Thoracic aorta (tissue), 2 donors: ENCODE results near the gene SULT2A1. TPM values are rescaled to one million over a fixed set of nuclear protein-coding genes. Genes with fewer than 3 reads are reported as not detected.

Experiments used
- ATAC-seq: fragments of 150-250 bp; one replicate; pipeline ENCODE4 v1.8.0; 2017; ENCODE audit warnings: low read depth; ENCODE audit not compliant: insufficient number of reproducible peaks, low FRiP score
- DNase-seq: peaks from one replicate; pipeline ENCODE4 v3.0.0-alpha.2; 2020; ENCODE audit warnings: low spot score
- H3K27ac ChIP-seq, 2 donors: fragments of 200-600 bp; sonication (generic); 1 replicate in 1 of 2; 2 replicates in 1 of 2; pipeline ENCODE4 v1.5.1; 2016; ENCODE audit warnings: mild to moderate bottlenecking in 2 of 2, moderate library complexity in 2 of 2
- H3K27me3 ChIP-seq: fragments of 200-600 bp; sonication (generic); replicated peaks from 2 replicates; pipeline ENCODE4 v1.6.0; 2016; ENCODE audit warnings: mild to moderate bottlenecking; ENCODE audit not compliant: insufficient read depth
- H3K36me3 ChIP-seq: fragments of 200-600 bp; sonication (generic); one replicate; pipeline ENCODE4 v1.5.1; 2016
- H3K4me1 ChIP-seq, 2 donors: fragments of 200-600 bp; sonication (generic); 1 replicate in 1 of 2; 2 replicates in 1 of 2; pipeline versions ENCODE4 v1.5.1 to v1.6.0; 2016; ENCODE audit warnings: low read depth in 2 of 2, mild to moderate bottlenecking in 1 of 2; ENCODE audit not compliant: control insufficient read depth in 1 of 2
- H3K4me3 ChIP-seq: fragments of 200-600 bp; sonication (generic); 2 replicates; pipeline ENCODE4 v1.5.1; 2016; ENCODE audit warnings: mild to moderate bottlenecking
- H3K9me3 ChIP-seq: fragments of 200-600 bp; sonication (generic); 2 replicates; pipeline ENCODE4 v1.5.1; 2016
- CTCF ChIP-seq: fragments of 200-600 bp; sonication (generic); IDR thresholded peaks from one replicate; pipeline ENCODE4 v1.5.1; 2019; ENCODE audit warnings: antibody characterized with exemption
- total RNA-seq, 2 donors: library from RNA; depleted of rRNA; stranded (reverse); fragments of >200 nt; gene quantifications; one replicate each; pipeline versions ENCODE4 v1.1.0 to v1.2.3, GENCODE V29; 2016

Gene SULT2A1
- total RNA-seq, 2 donors from 2014 or later = not detected

GRCh38 chr19:47836038-47836437 is 50.1 kb downstream of the SULT2A1 start:
- H3K9me3 ChIP-seq = no peaks in the 10 kb centered on the region
- ATAC-seq (no peak), DNase-seq (no peak)
- H3K36me3 ChIP-seq = no peaks in the 10 kb centered on the region
- H3K4me3 ChIP-seq = no peak overlapping the region
- TF ChIP-seq CTCF = no peak
- no peak overlapping the region for H3K27ac ChIP-seq
- H3K4me1 ChIP-seq = no peaks in the 10 kb centered on the region
- H3K27me3 ChIP-seq = no peaks in the 10 kb centered on the region

- H3K9me3 ChIP-seq = no peaks in the 10 kb centered on the region
- H3K4me3 ChIP-seq = no peak overlapping the region
- no peaks in the 10 kb centered on the region for H3K4me1 ChIP-seq
- H3K27me3 ChIP-seq = no peaks in the 10 kb centered on the region
- TF ChIP-seq CTCF = no peak
- H3K27ac ChIP-seq = no peak overlapping the region
- H3K36me3 ChIP-seq = no peaks in the 10 kb centered on the region
- ATAC-seq (no peak), DNase-seq (no peak)
These were observed 53.4 kb downstream of the SULT2A1 start for GRCh38 chr19:47832723-47833122.

GRCh38 chr19:47826800-47827199 is 59.3 kb downstream of the SULT2A1 start:
- Histone ChIP-seq H3K27ac (no peak overlapping the region), H3K36me3 (no peaks in the 10 kb centered on the region), H3K27me3 (no peaks in the 10 kb centered on the region), H3K4me1 (no peaks in the 10 kb centered on the region), H3K4me3 (no peak overlapping the region), H3K9me3 (no peaks in the 10 kb centered on the region)
- DNase-seq (no peak), ATAC-seq (no peak)
- no peak for TF ChIP-seq CTCF

GRCh38 chr19:47824396-47824795 is 61.7 kb downstream of the SULT2A1 start:
- Histone ChIP-seq H3K9me3 (no peaks in the 10 kb centered on the region), H3K27ac (no peak overlapping the region), H3K27me3 (no peaks in the 10 kb centered on the region), H3K36me3 (no peaks in the 10 kb centered on the region), H3K4me3 (no peak overlapping the region), H3K4me1 (no peaks in the 10 kb centered on the region)
- no peak for ATAC-seq
- no peak for TF ChIP-seq CTCF
- DNase-seq = no peak

GRCh38 chr19:47821460-47822020 is 64.6 kb downstream of the SULT2A1 start, which contains the start of gene CRX:
Gene CRX, plus strand, starts transcription at chr19:47821937. Its CDS starts 12,507 bp downstream, at chr19:47834444.
- no peak for TF ChIP-seq CTCF
- Histone ChIP-seq H3K9me3 (no peaks in the 10 kb centered on the region), H3K4me3 (no peak within 1 kb of the TSS), H3K27me3 (no peaks in the 10 kb centered on the region), H3K36me3 (no peaks in the 10 kb centered on the region), H3K27ac (no peak within 1 kb of the TSS), H3K4me1 (no peaks in the 10 kb centered on the region)
- DNase-seq (no peak), ATAC-seq (no peak)

Other genes with a start within 250 kb of the SULT2A1 start
- 100 to 1,000 TPM; 141 to 195 TPM for gene EHD2, start 172.9 kb downstream of the SULT2A1 start, total RNA-seq
- 100 to 1,000 TPM; 189 to 220 TPM for gene NOP53, start 140.8 kb downstream of the SULT2A1 start, total RNA-seq
- 1,000 to 10,000 TPM in 1 of 2 donors, 100 to 1,000 TPM in 1; 504 to 1,102 TPM for gene SELENOW, start 107.6 kb downstream of the SULT2A1 start, total RNA-seq
- gene TPRX1, start 81.8 kb downstream of the SULT2A1 start, total RNA-seq = not detected
- gene CRX, start 64.4 kb downstream of the SULT2A1 start, total RNA-seq = not detected
- gene TPRX2, start 27.1 kb downstream of the SULT2A1 start, total RNA-seq = not detected
- not detected for gene BSPH1, start 105.9 kb upstream of the SULT2A1 start, total RNA-seq
- not detected for gene ELSPBP1, start 108.3 kb upstream of the SULT2A1 start, total RNA-seq
- gene CABP5, start 157.8 kb upstream of the SULT2A1 start, total RNA-seq = not detected
- 10 to 100 TPM; 24.2 to 35.9 TPM for gene PLA2G4C, start 224.5 kb upstream of the SULT2A1 start, total RNA-seq